Nephron (organoid): ENCODE data around the gene IRGC.

ENCODE experiments used
- H3K27ac Mint-ChIP-seq, 3 experiments: 2 replicates each; pipeline ENCODE4 v1.8.0; 2020; ENCODE audit warnings: mixed read lengths in 3 of 3, mild to moderate bottlenecking in 2 of 3, moderate library complexity in 1 of 3
- H3K27me3 Mint-ChIP-seq: 2 replicates; pipeline ENCODE4 v1.8.0; 2021; ENCODE audit warnings: low read depth, mild to moderate bottlenecking, moderate library complexity, mixed read lengths
- H3K36me3 Mint-ChIP-seq: 2 replicates; pipeline ENCODE4 v1.8.0; 2020; ENCODE audit warnings: low read depth, mixed read lengths
- H3K4me1 Mint-ChIP-seq: 2 replicates; pipeline ENCODE4 v1.8.0; 2020; ENCODE audit warnings: mixed read lengths
- H3K4me3 Mint-ChIP-seq, 3 experiments: 2 replicates each; pipeline ENCODE4 v1.8.0; 2020; ENCODE audit warnings: mild to moderate bottlenecking in 3 of 3, mixed read lengths in 3 of 3, moderate library complexity in 2 of 3
- H3K9me3 Mint-ChIP-seq: 2 replicates; pipeline ENCODE4 v1.8.0; 2020; ENCODE audit warnings: mixed read lengths
- TF ChIP-seq, protein P1 (sequence below), 3 experiments: fragments of 200-600 bp; sonication (generic); IDR thresholded peaks; one replicate each; pipeline ENCODE4 v1.5.0; 2021; ENCODE audit warnings: antibody characterized with exemption in 3 of 3; ENCODE audit not compliant: unreplicated experiment in 3 of 3

Gene IRGC

DNA sequence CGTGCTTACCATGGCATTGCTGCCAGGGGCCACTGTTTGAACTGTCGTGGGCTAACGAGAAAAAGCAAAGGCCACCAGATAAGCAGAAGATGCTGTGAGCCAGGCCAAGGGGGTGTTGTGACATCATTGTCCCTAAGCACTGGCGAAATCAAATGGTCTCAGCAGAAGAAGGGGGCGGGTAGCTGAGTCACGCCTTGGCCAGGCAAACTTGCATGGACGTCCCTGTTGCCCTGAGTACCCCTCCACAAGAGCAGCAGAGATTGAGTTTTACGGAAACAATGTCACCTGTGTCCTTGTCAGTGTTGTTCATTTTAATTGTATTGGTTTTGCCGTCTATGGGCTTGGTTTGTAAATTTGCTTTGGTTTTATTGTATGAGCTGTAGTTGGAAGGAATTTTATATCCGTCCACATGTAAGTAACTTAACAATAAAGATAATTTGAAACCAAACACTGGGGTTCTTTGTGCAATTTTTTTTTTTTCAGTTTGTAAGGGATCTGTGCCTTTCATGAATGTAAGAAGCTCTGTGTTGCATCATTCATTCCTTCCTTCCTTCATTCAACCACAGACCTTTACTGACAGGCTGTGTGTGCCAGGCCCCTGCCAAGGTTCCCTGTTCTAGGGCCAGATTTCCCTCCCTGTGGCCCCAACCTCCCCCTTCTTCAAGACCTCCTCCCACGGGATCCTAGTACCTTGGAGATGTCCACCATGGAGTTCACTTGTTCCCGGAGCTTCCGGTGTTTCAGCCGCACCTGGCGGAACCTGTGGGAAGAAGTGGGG, 52.6 kb downstream of the IRGC start:
- H3K9me3 Mint-ChIP-seq = no peaks in the 10 kb centered on the region
- H3K4me1 Mint-ChIP-seq = peaks cover under 1% of the 10 kb centered on the region
- H3K27ac Mint-ChIP-seq = no peak overlapping the region
- no peaks in the 10 kb centered on the region for H3K36me3 Mint-ChIP-seq
- H3K27me3 Mint-ChIP-seq = peaks cover 33% of the 10 kb centered on the region
- TF ChIP-seq, protein P1, sequence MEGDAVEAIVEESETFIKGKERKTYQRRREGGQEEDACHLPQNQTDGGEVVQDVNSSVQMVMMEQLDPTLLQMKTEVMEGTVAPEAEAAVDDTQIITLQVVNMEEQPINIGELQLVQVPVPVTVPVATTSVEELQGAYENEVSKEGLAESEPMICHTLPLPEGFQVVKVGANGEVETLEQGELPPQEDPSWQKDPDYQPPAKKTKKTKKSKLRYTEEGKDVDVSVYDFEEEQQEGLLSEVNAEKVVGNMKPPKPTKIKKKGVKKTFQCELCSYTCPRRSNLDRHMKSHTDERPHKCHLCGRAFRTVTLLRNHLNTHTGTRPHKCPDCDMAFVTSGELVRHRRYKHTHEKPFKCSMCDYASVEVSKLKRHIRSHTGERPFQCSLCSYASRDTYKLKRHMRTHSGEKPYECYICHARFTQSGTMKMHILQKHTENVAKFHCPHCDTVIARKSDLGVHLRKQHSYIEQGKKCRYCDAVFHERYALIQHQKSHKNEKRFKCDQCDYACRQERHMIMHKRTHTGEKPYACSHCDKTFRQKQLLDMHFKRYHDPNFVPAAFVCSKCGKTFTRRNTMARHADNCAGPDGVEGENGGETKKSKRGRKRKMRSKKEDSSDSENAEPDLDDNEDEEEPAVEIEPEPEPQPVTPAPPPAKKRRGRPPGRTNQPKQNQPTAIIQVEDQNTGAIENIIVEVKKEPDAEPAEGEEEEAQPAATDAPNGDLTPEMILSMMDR (IDR thresholded peaks at IDR 0.05; ENCODE audit: unreplicated experiment in 3 of 3) = no peak
- no peak overlapping the region for H3K4me3 Mint-ChIP-seq

DNA sequence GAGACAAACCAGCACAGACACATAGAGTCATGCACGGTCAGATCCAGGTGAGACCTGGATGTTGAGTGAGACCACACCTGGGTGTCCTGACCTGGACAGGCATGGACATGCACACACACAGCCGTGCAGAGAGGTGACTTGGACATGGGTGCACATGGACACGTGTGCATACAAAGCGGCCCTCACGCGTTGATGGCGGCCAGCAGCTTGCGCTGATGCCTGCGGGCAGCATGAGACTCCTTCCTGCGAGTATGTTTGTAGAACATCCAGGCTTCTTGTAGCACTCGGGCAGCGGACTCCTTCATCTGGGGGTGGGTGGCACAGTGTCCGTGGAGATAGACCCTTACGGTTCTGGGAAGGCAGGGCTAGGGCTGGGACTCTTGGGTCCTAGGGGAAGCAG, 53.4 kb downstream of the IRGC start:
- H3K27ac Mint-ChIP-seq = no peak overlapping the region
- peaks cover 6% of the 10 kb centered on the region for H3K4me1 Mint-ChIP-seq
- peaks cover 39% of the 10 kb centered on the region for H3K27me3 Mint-ChIP-seq
- TF ChIP-seq, protein P1 (IDR thresholded peaks at IDR 0.05; ENCODE audit: unreplicated experiment in 3 of 3) = no peak
- no peaks in the 10 kb centered on the region for H3K36me3 Mint-ChIP-seq
- no peaks in the 10 kb centered on the region for H3K9me3 Mint-ChIP-seq
- no peak overlapping the region for H3K4me3 Mint-ChIP-seq
